GM19099 (cell line): Measurements from ENCODE around the gene PDE11A.

ENCODE experiments used
- POLR2A ChIP-seq: IDR thresholded peaks from 3 replicates; pipeline ENCODE4 v1.6.1; 2011; ENCODE audit warnings: low read depth; ENCODE audit not compliant: insufficient read length; ENCODE audit errors: extremely low read depth

PDE11A gene

GRCh38 chr2:177666408-177666807 is 406.2 kb downstream of the PDE11A start:
- TF ChIP-seq POLR2A = no peak

- no peak for TF ChIP-seq POLR2A
Measured at GRCh38 chr2:177665948-177666347, 406.6 kb downstream of the PDE11A start.

- no peak for TF ChIP-seq POLR2A
Measured at GRCh38 chr2:177665328-177665727, 407.2 kb downstream of the PDE11A start.

GRCh38 chr2:177662895-177663294 is 409.7 kb downstream of the PDE11A start:
- TF ChIP-seq POLR2A = no peak

GRCh38 chr2:177660742-177661141 is 411.8 kb downstream of the PDE11A start:
- no peak for TF ChIP-seq POLR2A

GRCh38 chr2:177658309-177658708 is 414.3 kb downstream of the PDE11A start:
- TF ChIP-seq POLR2A = no peak

- no peak for TF ChIP-seq POLR2A
Measured at GRCh38 chr2:177651833-177652232, 420.7 kb downstream of the PDE11A start.

GRCh38 chr2:177649568-177650518 is 422.7 kb downstream of the PDE11A start:
- TF ChIP-seq POLR2A = no peak

- no peak for TF ChIP-seq POLR2A
Measured at GRCh38 chr2:177646791-177647190, 425.8 kb downstream of the PDE11A start.

- no peak for TF ChIP-seq POLR2A
Measured at GRCh38 chr2:177646241-177646640, 426.3 kb downstream of the PDE11A start.

GRCh38 chr2:177641331-177641730 is 431.2 kb downstream of the PDE11A start:
- no peak for TF ChIP-seq POLR2A

GRCh38 chr2:177640423-177640822 is 432.2 kb downstream of the PDE11A start:
- no peak for TF ChIP-seq POLR2A

- TF ChIP-seq POLR2A = no peak
Measured at GRCh38 chr2:177639262-177639914, 433.2 kb downstream of the PDE11A start.

- no peak for TF ChIP-seq POLR2A
Measured at GRCh38 chr2:177638507-177638906, 434.1 kb downstream of the PDE11A start.

GRCh38 chr2:177636672-177637071 is 435.9 kb downstream of the PDE11A start:
- no peak for TF ChIP-seq POLR2A

- TF ChIP-seq POLR2A = no peak
Measured at GRCh38 chr2:177635696-177636095, 436.9 kb downstream of the PDE11A start.
